ENCODE measurements around the gene FA2H. TPM values are rescaled to one million over a fixed set of nuclear protein-coding genes. Genes with fewer than 3 reads are reported as not detected.

Gene FA2H
- total and polyA plus RNA-seq, 2 donors (not counting 1 experiment from before 2014, with no cell fraction given): not detected

- H3K4me2 ChIP-seq (ENCODE audit: extremely low read depth, insufficient read depth, low read length): peak overlapping the region; percentile 59
- TF ChIP-seq EZH2 (IDR thresholded peaks at IDR 0.05; ENCODE audit: low read length, missing control alignments): no peak
- TF ChIP-seq CTCF (conservative IDR thresholded peaks at IDR 0.05 in 1 of 2, IDR thresholded peaks at IDR 0.05 in 1 of 2; ENCODE audit: low read depth in 1 of 2, low read length in 2 of 2): no peak
- no peaks in the 10 kb centered on the region for H4K20me1 ChIP-seq (ENCODE audit: control insufficient read depth, extremely low read depth, insufficient read depth, low read length)
- H3K36me3 ChIP-seq (ENCODE audit: control insufficient read depth, insufficient read depth, low read length): no peaks in the 10 kb centered on the region
- peak overlapping the region; percentile 72 for H3K9ac ChIP-seq (ENCODE audit: insufficient read depth, low read length)
- peak overlapping the region; percentile 67 to 88 (median 72) for H3K4me3 ChIP-seq (replicated peaks in 1 of 4; ENCODE audit: control extremely low read depth in 1 of 4, insufficient read depth in 1 of 4, low read depth in 3 of 4, low read length in 4 of 4)
- H3K4me1 ChIP-seq (ENCODE audit: control insufficient read depth, extremely low read depth, insufficient read depth, low read length): peaks cover 3% of the 10 kb centered on the region
- DNase-seq (ENCODE audit: low read depth in 2 of 2): peak in 1 of 2 donors; percentile 20
- no peaks in the 10 kb centered on the region for H3K79me2 ChIP-seq (ENCODE audit: control insufficient read depth, insufficient read depth, low read length)
- H2AFZ ChIP-seq (ENCODE audit: low read length): peak overlapping the region; percentile 81
- no peaks in the 10 kb centered on the region for H3K27me3 ChIP-seq (ENCODE audit: control insufficient read depth, insufficient read depth, low read length)
- H3K9me3 ChIP-seq (ENCODE audit: control insufficient read depth, insufficient read depth, low read depth, low read length): no peaks in the 10 kb centered on the region
- peak overlapping the region; percentile 77 for H3K27ac ChIP-seq (ENCODE audit: insufficient read depth, low read length)
These were observed 74.5 kb downstream of the FA2H start for GRCh38 chr16:74700116-74700437.

GRCh38 chr16:74699666-74700065 lies 75.0 kb downstream of the FA2H start:
- Histone ChIP-seq H3K9ac (ENCODE audit: insufficient read depth, low read length) (no peak overlapping the region), H3K27ac (ENCODE audit: insufficient read depth, low read length) (no peak overlapping the region), H3K4me2 (ENCODE audit: extremely low read depth, insufficient read depth, low read length) (peak overlapping the region; percentile 38), H2AFZ (ENCODE audit: low read length) (no peak overlapping the region), H4K20me1 (ENCODE audit: control insufficient read depth, extremely low read depth, insufficient read depth, low read length) (no peaks in the 10 kb centered on the region), H3K79me2 (ENCODE audit: control insufficient read depth, insufficient read depth, low read length) (no peaks in the 10 kb centered on the region), H3K9me3 (ENCODE audit: control insufficient read depth, insufficient read depth, low read depth, low read length) (no peaks in the 10 kb centered on the region), H3K4me1 (ENCODE audit: control insufficient read depth, extremely low read depth, insufficient read depth, low read length) (peaks cover 3% of the 10 kb centered on the region), H3K36me3 (ENCODE audit: control insufficient read depth, insufficient read depth, low read length) (no peaks in the 10 kb centered on the region), H3K4me3 (replicated peaks in 1 of 4; ENCODE audit: control extremely low read depth in 1 of 4, insufficient read depth in 1 of 4, low read depth in 3 of 4, low read length in 4 of 4) (peak overlapping the region in 2 of 4 experiments; percentile 76 to 88), H3K27me3 (ENCODE audit: control insufficient read depth, insufficient read depth, low read length) (no peaks in the 10 kb centered on the region)
- TF ChIP-seq CTCF (conservative IDR thresholded peaks at IDR 0.05 in 1 of 2, IDR thresholded peaks at IDR 0.05 in 1 of 2; ENCODE audit: low read depth in 1 of 2, low read length in 2 of 2) (no peak), EZH2 (IDR thresholded peaks at IDR 0.05; ENCODE audit: low read length, missing control alignments) (no peak)
- DNase-seq (ENCODE audit: low read depth in 2 of 2): no peak

DNA sequence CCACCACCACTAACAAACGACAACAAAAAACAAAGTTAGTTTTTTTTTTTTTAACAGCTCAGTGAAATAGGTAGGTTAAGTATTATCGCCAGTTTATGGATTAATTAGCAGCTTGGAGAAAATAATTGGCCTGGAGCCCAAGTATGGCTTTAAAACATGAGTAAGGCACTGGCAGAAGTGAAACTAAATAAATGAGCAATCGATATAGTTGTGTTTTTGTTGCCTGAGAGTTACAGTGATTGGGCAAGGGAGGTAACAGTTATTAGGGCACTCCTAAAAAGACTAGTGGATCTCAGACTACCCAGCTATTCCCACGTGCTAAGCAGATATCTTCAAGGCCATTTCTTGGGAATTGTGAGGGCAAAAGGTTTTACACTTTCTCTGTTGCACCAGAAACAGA lies 76.4 kb downstream of the FA2H start:
- no peak overlapping the region for H2AFZ ChIP-seq (ENCODE audit: low read length)
- DNase-seq (ENCODE audit: low read depth in 2 of 2): no peak
- H3K4me1 ChIP-seq (ENCODE audit: control insufficient read depth, extremely low read depth, insufficient read depth, low read length): peaks cover 3% of the 10 kb centered on the region
- no peaks in the 10 kb centered on the region for H3K36me3 ChIP-seq (ENCODE audit: control insufficient read depth, insufficient read depth, low read length)
- H3K27ac ChIP-seq (ENCODE audit: insufficient read depth, low read length): no peak overlapping the region
- H3K4me2 ChIP-seq (ENCODE audit: extremely low read depth, insufficient read depth, low read length): no peak overlapping the region
- H4K20me1 ChIP-seq (ENCODE audit: control insufficient read depth, extremely low read depth, insufficient read depth, low read length): no peaks in the 10 kb centered on the region
- H3K4me3 ChIP-seq (replicated peaks in 1 of 4; ENCODE audit: control extremely low read depth in 1 of 4, insufficient read depth in 1 of 4, low read depth in 3 of 4, low read length in 4 of 4): peak overlapping the region in 1 of 4 experiments; percentile 20
- no peaks in the 10 kb centered on the region for H3K79me2 ChIP-seq (ENCODE audit: control insufficient read depth, insufficient read depth, low read length)
- H3K9me3 ChIP-seq (ENCODE audit: control insufficient read depth, insufficient read depth, low read depth, low read length): no peaks in the 10 kb centered on the region
- no peak overlapping the region for H3K9ac ChIP-seq (ENCODE audit: insufficient read depth, low read length)
- H3K27me3 ChIP-seq (ENCODE audit: control insufficient read depth, insufficient read depth, low read length): no peaks in the 10 kb centered on the region
- TF ChIP-seq EZH2 (IDR thresholded peaks at IDR 0.05; ENCODE audit: low read length, missing control alignments): no peak
- TF ChIP-seq CTCF (conservative IDR thresholded peaks at IDR 0.05 in 1 of 2, IDR thresholded peaks at IDR 0.05 in 1 of 2; ENCODE audit: low read depth in 1 of 2, low read length in 2 of 2): no peak
